GM21737 (cell line): Measurements from ENCODE around the gene CTNNA2.

ENCODE experiments used
- ATAC-seq: cut with Tn5 transposase; IDR thresholded peaks from one replicate; pipeline ENCODE4 v1.9.1; 2021; ENCODE audit warnings: mild to moderate bottlenecking, moderate library complexity; ENCODE audit not compliant: unreplicated experiment

The CTNNA2 gene

GRCh38 chr2:79700651-79701050 lies 187.8 kb downstream of the CTNNA2 start:
- no peak for ATAC-seq

GRCh38 chr2:79702905-79703304 lies 190.1 kb downstream of the CTNNA2 start:
- ATAC-seq, result no peak

GRCh38 chr2:79711098-79711497 lies 198.2 kb downstream of the CTNNA2 start:
- no peak for ATAC-seq

DNA sequence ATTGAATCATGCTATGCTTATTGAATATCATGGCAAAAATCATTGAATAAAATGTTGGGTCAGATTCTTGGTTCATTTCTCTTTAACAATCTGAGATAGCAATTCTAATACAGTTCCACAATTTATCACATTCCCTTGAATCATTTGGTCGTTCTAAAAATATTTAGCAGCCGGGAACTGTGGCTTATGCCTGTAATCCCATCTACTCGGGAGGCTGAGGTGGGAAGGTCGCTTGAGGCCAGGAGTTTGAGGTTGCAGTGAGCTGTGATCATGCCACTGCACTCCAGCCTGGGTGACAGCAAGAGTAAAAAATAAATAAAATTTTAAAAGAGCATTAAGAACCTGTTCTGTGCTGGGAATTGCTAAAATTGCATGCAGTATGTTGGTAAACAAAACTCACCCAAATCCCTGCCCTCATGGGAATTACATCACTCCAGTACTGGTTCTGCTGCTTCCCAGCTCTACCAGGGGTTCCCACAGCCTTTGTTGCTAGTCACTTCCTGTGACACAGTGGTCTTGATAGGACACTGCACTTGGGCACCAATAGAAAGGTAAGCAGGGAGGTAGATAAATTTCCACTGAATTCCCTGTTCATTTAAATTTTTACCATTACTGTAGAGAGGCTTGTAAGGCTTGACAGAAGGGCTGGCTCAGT lies 200.4 kb downstream of the CTNNA2 start:
- no peak for ATAC-seq

DNA sequence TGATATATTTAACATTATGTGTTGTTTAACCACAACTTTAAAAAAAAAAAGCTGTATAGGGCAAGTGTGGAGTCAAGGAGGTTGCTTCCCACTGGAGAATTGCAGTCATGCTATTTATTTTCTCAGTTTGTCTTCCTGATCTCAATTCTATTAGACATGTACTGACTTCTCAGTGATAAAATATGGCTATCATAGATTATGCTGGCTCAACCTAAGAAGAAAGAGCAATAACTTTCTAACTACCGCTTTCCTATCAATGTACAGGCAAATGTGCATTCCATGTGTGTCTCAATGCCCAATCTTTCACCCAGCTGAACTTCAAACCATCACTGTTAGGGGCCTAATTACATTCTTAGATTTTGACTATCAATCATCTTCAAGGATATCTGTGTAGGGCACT lies 201.4 kb downstream of the CTNNA2 start:
- no peak for ATAC-seq

DNA sequence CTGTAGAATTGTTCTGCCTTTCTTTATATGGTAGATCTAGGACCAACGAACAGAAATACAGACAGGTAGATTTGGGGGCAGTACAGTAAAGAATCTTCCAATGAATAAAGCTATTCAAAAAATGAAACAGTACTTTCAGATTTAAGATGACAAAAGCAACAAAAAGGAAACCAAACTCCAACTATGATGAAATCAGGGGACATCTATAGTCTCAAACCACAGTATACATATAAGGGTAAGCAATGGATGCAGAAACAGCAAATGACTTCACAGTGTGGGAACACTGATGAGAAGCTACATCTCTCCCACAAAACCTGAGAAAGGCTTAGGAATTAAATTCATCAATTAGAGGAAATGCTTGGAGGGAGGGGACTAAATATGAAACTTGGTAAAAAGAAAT lies 202.5 kb downstream of the CTNNA2 start:
- no peak for ATAC-seq

DNA sequence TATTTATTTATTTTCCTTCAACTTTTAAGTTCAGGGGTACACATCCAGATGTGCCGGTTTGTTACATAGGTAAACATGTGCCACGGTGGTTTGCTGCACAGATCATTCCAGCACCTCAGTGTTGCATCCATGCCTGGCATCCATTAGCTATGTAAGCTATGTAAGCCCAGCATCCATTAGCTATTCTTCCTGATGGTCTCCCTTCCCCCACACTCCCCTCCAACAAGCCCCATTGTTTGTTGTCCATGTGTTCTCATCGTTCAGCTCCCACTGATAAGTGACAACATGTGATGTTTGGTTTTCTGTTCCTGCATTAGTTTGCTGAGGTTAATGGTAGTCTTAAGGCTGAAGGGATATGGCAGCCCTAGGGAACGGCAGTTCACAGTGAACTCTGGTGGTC lies 203.4 kb downstream of the CTNNA2 start:
- no peak for ATAC-seq

DNA sequence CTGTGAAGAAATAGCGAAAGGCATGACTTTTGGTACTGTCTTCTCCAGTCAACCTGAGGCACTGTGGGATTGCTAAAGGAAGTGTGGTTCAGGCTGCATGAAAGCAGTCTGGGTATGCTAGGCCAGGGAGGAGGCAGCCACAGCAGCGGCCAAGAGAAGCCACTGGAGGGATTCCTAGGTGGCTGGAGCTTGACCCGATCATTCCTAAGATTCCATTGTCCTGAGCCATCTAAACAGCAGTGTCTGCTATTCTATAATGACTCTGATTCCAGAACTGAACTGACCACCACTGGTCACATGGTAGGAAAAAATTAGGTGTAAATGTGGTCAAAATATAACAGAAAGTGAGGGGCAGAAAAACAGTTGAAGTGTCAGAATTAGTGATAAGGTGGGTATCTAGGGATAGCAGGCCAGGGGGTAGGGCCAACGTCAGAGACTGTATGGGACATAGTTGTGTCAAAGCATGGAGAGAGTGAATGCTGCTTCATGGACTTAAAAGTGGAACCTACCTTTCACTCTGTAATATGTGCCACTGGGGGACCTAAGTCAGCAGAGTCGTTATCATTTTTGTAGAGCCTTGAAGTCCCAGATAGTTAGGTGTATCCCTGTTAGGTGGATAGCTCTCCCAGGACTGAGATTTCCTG lies 204.6 kb downstream of the CTNNA2 start:
- ATAC-seq, result no peak

DNA sequence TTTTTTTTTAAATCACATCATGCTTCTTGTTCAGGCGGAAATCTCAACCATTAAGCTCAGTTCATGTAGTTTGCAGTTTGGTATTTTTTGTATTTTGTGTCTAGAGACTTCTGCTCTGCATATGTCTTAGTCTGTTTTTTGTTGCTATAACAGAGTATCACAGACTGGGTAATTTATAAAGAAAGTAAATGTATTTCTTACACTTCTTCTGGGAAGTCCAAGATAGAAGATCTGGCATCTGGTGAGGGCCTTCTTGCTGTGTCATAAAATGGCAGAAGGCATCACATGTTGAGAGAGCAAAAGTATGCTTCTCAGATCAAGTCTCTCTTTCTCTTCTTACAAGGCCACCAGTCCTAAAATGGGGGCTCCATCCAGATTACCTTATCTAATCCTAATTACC lies 208.2 kb downstream of the CTNNA2 start:
- ATAC-seq, result no peak

GRCh38 chr2:79721966-79722365 lies 209.1 kb downstream of the CTNNA2 start:
- ATAC-seq, result no peak

DNA sequence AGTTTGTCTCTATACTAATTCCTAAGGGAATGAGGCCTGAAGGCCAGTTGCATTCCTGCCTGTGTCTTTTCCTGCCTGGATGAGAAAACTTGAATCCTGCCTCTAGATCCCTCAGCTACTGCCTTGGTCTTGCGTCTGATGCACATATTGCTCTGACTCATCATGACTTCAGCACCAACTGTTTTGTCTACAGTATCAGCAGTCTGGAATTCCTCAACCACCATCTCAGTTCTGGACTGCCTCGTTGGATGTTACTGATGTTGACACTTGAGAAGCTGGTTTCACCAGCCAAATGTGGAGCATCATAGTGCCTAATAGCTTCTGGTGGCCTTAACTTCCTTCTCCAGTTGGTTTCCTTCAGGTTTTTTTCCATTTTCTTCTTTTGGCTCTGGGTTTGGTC lies 211.0 kb downstream of the CTNNA2 start:
- no peak for ATAC-seq

GRCh38 chr2:79729532-79729931 lies 216.7 kb downstream of the CTNNA2 start:
- no peak for ATAC-seq

- no peak for ATAC-seq
Observed at GRCh38 chr2:79734518-79734917, 221.7 kb downstream of the CTNNA2 start.

GRCh38 chr2:79740879-79741443 lies 228.1 kb downstream of the CTNNA2 start:
- ATAC-seq, result no peak

DNA sequence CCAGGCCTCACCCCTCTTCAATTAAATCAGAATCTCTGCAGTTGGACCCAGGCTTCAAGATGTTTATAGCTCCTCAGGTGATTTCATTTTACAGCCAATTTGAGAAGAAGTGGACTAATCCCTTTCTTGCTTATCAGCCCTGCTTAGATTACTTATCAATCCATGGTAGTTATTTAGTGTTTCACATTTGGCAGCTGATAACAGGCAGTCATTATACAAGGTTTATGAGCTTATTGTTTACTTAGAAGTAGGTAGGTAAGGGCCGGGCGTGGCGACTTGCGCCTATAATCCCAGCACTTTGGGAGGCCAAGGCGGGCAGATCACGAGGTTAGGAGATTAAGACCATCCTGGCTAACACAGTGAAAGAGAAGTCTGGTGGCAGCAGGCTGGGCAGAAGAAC lies 237.5 kb downstream of the CTNNA2 start:
- ATAC-seq, result no peak

DNA sequence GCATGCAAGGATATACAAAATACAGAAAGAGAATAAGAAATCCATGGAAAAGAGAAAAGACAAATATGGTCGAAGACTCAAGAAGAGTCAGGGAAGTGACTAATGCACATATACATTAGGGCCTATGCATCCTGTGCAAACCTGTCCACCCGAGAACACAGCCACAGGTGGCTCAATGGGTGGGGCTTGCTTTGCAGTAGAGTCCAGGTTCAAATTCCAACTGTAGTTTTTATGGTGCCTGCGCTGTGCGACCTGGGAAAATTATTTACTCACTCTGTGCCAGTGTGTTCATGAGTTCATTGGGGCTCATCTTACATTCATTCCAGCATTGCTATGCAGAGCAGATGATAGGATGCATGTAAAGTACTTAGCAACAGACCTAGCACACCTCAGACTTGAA lies 244.7 kb downstream of the CTNNA2 start:
- ATAC-seq, result no peak

DNA sequence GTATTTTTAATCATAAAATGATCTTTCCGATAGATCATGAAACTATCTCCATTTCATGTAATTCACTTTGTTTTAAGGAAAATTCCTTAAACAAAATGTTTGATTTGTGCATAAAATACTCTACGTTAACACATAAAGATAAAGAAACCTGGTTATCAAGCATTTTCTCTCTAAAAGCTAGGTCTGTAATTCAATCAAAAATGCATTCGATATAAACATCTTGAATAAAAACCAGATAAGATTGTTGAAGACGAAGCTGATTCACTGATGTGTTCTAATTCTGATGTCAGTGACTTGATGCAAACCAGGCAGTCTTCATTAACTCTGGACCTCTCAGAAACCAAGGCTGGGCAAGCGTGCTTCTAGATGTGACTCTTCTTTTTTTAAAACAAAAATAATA lies 245.2 kb downstream of the CTNNA2 start:
- ATAC-seq, result no peak

GRCh38 chr2:79758749-79759282 lies 246.0 kb downstream of the CTNNA2 start:
- no peak for ATAC-seq

DNA sequence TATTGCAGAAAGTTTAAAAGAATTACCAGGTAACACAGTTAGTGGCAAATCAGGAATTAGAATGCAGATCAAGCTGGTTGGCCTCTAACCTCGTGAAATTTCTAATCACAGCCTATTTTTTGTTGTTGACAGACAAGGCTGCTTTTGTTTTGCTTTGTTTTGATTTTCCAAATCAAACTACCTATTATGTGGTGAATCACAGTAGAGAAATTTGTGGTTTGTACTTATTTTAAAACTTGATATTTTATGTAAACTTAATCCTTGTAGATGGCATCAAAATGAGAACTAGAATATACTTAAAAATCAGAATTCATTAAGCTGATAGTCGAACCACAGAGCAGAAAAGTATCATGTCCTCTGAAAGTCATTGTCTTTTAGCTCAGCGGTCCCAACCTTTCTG lies 258.1 kb downstream of the CTNNA2 start:
- ATAC-seq, result no peak

GRCh38 chr2:79771493-79771892 lies 258.6 kb downstream of the CTNNA2 start:
- no peak for ATAC-seq

- no peak for ATAC-seq
Observed at GRCh38 chr2:79774016-79774415, 261.2 kb downstream of the CTNNA2 start.

DNA sequence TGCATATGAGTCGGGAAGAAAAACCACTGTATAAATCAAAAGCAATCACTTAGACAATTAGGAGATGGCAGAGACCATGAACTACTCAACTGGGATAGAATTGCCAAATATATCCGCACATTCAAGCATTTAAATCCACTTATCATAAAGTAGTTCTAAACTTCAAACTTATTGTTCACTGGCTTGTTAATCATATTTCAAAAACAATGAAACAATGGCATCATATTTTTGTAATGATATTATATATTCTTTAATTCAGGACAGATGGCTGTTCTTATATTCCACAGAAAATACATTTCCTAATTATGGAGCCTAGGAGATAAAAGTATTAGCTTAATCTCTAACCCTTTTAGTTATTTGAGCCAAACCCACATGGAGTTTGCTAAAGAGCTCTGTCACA lies 263.6 kb downstream of the CTNNA2 start:
- no peak for ATAC-seq
